ENCODE data around the gene PABPN1. TPM values are rescaled to one million over a fixed set of nuclear protein-coding genes. Genes with fewer than 3 reads are reported as not detected.

Gene PABPN1
- total RNA-seq, 1 donor from 2014 or later = 40.7 TPM

- Histone ChIP-seq H3K27ac (ENCODE audit: low read depth, low read length) (no peak overlapping the region), H3K27me3 (ENCODE audit: control insufficient read depth in 3 of 3, insufficient read depth in 3 of 3, low read length in 3 of 3) (peaks cover 14 to 30% (median 22%) of the 10 kb centered on the region in 3 donors), H3K36me3 (ENCODE audit: control insufficient read depth in 3 of 3, insufficient read depth in 3 of 3, low read length in 3 of 3) (no peaks in the 10 kb centered on the region), H3K9ac (ENCODE audit: low read depth in 1 of 3, low read length in 3 of 3) (no peak overlapping the region), H3K4me3 (ENCODE audit: low read length in 3 of 3) (no peak overlapping the region), H3K4me1 (ENCODE audit: control insufficient read depth in 3 of 3, insufficient read depth in 3 of 3, low read length in 3 of 3) (peaks cover 0 to 1% (median 0%) of the 10 kb centered on the region in 3 donors), H3K9me3 (ENCODE audit: control insufficient read depth in 3 of 3, low read length in 3 of 3) (no peaks in the 10 kb centered on the region)
These were observed 36.8 kb downstream of the PABPN1 start for GRCh38 chr14:23358042-23358441.

DNA sequence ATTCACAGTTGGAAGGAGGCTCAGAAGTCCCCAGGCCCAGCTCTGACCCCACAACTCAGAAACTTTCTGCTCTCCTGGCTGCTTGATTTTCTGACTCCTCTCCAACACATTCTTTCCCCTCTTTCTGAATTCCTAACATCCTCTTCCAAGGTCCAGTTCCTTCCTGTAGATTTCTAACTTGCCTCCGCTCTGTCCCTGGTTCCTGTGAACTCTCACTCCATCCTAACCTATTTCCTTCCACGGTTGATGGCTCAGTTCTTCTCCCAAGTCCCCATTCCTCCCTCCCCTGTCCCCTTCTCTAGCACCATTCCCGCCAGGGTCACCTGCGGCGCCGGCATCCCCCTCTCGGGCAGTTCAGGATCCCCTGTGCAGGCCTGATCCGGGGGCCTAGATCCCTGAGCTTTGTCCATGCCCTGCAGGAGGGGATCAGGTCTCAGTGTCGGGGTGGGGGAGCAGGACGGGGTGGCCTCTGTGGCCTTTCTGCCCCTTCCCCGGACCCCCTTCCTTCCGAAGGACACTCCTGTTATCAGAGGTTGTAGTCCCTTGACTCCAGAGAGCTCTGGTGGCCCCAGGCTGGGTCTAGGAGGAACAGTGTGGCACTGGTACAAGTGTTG, 37.4 kb downstream of the PABPN1 start:
- Histone ChIP-seq H3K9me3 (ENCODE audit: control insufficient read depth in 3 of 3, low read length in 3 of 3) (no peaks in the 10 kb centered on the region), H3K4me3 (ENCODE audit: low read length in 3 of 3) (no peak overlapping the region), H3K27me3 (ENCODE audit: control insufficient read depth in 3 of 3, insufficient read depth in 3 of 3, low read length in 3 of 3) (peaks cover 9 to 26% (median 15%) of the 10 kb centered on the region in 3 donors), H3K36me3 (ENCODE audit: control insufficient read depth in 3 of 3, insufficient read depth in 3 of 3, low read length in 3 of 3) (no peaks in the 10 kb centered on the region), H3K27ac (ENCODE audit: low read depth, low read length) (no peak overlapping the region), H3K4me1 (ENCODE audit: control insufficient read depth in 3 of 3, insufficient read depth in 3 of 3, low read length in 3 of 3) (no peaks in the 10 kb centered on the region), H3K9ac (ENCODE audit: low read depth in 1 of 3, low read length in 3 of 3) (no peak overlapping the region)

DNA sequence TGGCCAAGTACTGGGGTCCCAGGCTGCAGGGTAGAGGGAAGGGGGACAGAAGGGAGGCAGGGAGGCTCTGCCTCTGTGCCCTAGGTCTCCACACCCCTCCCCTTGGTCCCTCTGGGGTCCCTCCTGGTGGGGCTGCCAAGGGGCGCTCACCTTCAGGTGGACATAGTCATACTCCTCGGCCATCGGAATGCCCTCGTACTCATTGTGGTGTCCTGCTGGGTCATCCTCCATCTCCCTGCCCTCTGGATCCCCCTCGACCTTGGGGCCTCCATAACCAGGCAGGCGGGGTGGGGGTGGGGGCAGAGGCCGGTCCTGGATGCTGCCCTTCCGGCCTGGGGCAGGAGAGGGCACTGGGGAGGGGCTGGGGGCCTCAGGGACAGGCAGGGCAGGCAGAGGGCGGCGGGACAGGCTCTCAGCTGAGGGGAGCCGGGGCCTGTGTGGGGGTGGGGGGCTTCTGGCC, 37.9 kb downstream of the PABPN1 start:
- peaks cover 0 to 5% (median 1%) of the 10 kb centered on the region in 3 donors for H3K4me1 ChIP-seq (ENCODE audit: control insufficient read depth in 3 of 3, insufficient read depth in 3 of 3, low read length in 3 of 3)
- peaks cover 8 to 27% (median 15%) of the 10 kb centered on the region in 3 donors for H3K27me3 ChIP-seq (ENCODE audit: control insufficient read depth in 3 of 3, insufficient read depth in 3 of 3, low read length in 3 of 3)
- no peak overlapping the region for H3K9ac ChIP-seq (ENCODE audit: low read depth in 1 of 3, low read length in 3 of 3)
- no peaks in the 10 kb centered on the region for H3K36me3 ChIP-seq (ENCODE audit: control insufficient read depth in 3 of 3, insufficient read depth in 3 of 3, low read length in 3 of 3)
- no peaks in the 10 kb centered on the region for H3K9me3 ChIP-seq (ENCODE audit: control insufficient read depth in 3 of 3, low read length in 3 of 3)
- no peak overlapping the region for H3K27ac ChIP-seq (ENCODE audit: low read depth, low read length)
- H3K4me3 ChIP-seq (ENCODE audit: low read length in 3 of 3) = no peak overlapping the region

DNA sequence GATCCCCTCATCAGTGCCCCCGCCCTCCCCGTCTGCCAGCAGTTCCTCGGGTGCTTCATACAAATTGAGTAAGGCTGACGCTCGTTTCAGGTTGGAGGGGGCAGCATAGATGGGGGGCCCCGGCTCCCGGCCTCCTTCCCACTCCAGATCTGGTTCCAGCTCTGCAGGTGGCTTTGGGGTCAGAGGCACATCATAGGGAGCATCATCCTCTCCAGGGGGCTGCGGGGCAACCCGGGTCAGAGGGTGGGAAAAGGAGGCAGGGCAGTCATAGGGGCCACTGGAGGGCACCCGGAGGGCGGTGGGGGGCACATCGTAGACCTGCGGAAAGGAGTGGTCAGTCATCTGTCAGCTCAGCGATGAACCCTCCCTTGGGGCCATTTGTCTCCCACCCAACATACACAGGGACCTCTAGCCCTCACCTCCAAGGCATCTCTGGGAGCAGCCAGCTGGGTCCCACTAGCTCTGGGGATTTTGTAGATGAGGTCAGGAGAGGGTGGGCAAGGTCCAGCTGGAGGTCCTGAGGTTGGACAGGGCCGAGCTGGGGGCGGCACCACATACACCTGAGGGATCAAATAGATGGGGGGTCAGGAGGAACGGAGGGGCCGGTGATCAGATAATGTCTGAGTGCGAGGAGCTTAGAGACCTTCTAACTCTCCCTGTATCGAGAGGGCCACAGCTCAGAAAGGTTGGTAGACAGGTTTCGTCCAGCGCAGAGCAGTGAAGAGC, 38.6 kb downstream of the PABPN1 start:
- Histone ChIP-seq H3K27ac (ENCODE audit: low read depth, low read length) (no peak overlapping the region), H3K9ac (ENCODE audit: low read depth in 1 of 3, low read length in 3 of 3) (no peak overlapping the region)

DNA sequence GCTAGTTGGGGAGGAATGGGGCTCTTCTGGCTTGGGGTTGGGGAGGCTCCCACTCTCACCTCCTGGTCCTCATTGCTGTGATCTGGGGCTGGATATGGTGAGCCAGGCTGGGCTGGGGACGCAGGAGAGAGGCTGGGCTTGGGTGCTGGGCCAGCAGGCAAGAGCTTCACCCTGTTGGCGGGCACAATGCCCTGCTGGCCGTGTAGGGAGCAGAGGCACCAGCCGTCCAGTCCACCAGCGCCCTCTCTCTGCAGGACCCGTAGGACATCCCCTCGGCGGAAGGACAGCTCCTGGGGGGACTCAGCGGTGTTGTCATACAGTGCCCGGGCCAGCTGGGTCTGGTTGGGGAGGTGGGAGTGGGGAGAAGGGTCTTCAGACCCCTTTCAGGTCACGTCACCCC, 39.2 kb downstream of the PABPN1 start:
- no peaks in the 10 kb centered on the region for H3K9me3 ChIP-seq (ENCODE audit: control insufficient read depth in 3 of 3, low read length in 3 of 3)
- no peaks in the 10 kb centered on the region for H3K36me3 ChIP-seq (ENCODE audit: control insufficient read depth in 3 of 3, insufficient read depth in 3 of 3, low read length in 3 of 3)
- H3K27me3 ChIP-seq (ENCODE audit: control insufficient read depth in 3 of 3, insufficient read depth in 3 of 3, low read length in 3 of 3) = peaks cover 9 to 31% (median 17%) of the 10 kb centered on the region in 3 donors
- no peak overlapping the region for H3K4me3 ChIP-seq (ENCODE audit: low read length in 3 of 3)
- H3K27ac ChIP-seq (ENCODE audit: low read depth, low read length) = no peak overlapping the region
- H3K9ac ChIP-seq (ENCODE audit: low read depth in 1 of 3, low read length in 3 of 3) = no peak overlapping the region
- peaks cover 0 to 11% (median 5%) of the 10 kb centered on the region in 3 donors for H3K4me1 ChIP-seq (ENCODE audit: control insufficient read depth in 3 of 3, insufficient read depth in 3 of 3, low read length in 3 of 3)

More for the DNA sequence above, 38.6 kb downstream of the PABPN1 start:
- peaks cover 8 to 28% (median 18%) of the 10 kb centered on the region in 3 donors for H3K27me3 ChIP-seq (ENCODE audit: control insufficient read depth in 3 of 3, insufficient read depth in 3 of 3, low read length in 3 of 3)
- peaks cover 0 to 9% (median 4%) of the 10 kb centered on the region in 3 donors for H3K4me1 ChIP-seq (ENCODE audit: control insufficient read depth in 3 of 3, insufficient read depth in 3 of 3, low read length in 3 of 3)
- H3K4me3 ChIP-seq (ENCODE audit: low read length in 3 of 3) = no peak overlapping the region
- H3K36me3 ChIP-seq (ENCODE audit: control insufficient read depth in 3 of 3, insufficient read depth in 3 of 3, low read length in 3 of 3) = no peaks in the 10 kb centered on the region
- H3K9me3 ChIP-seq (ENCODE audit: control insufficient read depth in 3 of 3, low read length in 3 of 3) = no peaks in the 10 kb centered on the region

GRCh38 chr14:23361320-23361719, 40.1 kb downstream of the PABPN1 start:
- no peak overlapping the region for H3K4me3 ChIP-seq (ENCODE audit: low read length in 3 of 3)
- H3K36me3 ChIP-seq (ENCODE audit: control insufficient read depth in 3 of 3, insufficient read depth in 3 of 3, low read length in 3 of 3) = no peaks in the 10 kb centered on the region
- peaks cover 0 to 16% (median 5%) of the 10 kb centered on the region in 3 donors for H3K4me1 ChIP-seq (ENCODE audit: control insufficient read depth in 3 of 3, insufficient read depth in 3 of 3, low read length in 3 of 3)
- H3K9ac ChIP-seq (ENCODE audit: low read depth in 1 of 3, low read length in 3 of 3) = no peak overlapping the region
- H3K27me3 ChIP-seq (ENCODE audit: control insufficient read depth in 3 of 3, insufficient read depth in 3 of 3, low read length in 3 of 3) = peaks cover 10 to 30% (median 10%) of the 10 kb centered on the region in 3 donors
- peak overlapping the region; percentile 8 for H3K27ac ChIP-seq (ENCODE audit: low read depth, low read length)
- H3K9me3 ChIP-seq (ENCODE audit: control insufficient read depth in 3 of 3, low read length in 3 of 3) = no peaks in the 10 kb centered on the region

DNA sequence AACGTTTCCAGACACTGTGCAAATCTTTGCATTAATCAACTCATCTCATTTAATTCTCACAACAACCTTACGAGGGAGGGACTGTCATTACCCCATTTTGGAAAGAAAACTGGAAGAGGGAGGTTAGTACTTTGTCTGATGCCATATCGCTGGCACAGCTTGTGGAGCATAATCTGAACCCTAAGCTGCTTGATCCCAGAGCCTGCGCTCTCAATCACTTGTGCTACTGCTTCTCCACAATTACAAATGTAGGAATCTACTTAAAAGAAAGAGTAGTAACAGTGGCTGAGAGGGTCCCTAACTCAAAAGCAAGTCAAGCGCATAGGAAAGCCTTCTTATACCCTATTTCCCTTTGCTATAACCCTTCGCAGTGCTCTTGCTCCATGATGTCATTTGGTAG, 40.5 kb downstream of the PABPN1 start:
- Histone ChIP-seq H3K4me3 (ENCODE audit: low read length in 3 of 3) (no peak overlapping the region), H3K27ac (ENCODE audit: low read depth, low read length) (no peak overlapping the region), H3K9me3 (ENCODE audit: control insufficient read depth in 3 of 3, low read length in 3 of 3) (no peaks in the 10 kb centered on the region), H3K36me3 (ENCODE audit: control insufficient read depth in 3 of 3, insufficient read depth in 3 of 3, low read length in 3 of 3) (no peaks in the 10 kb centered on the region), H3K4me1 (ENCODE audit: control insufficient read depth in 3 of 3, insufficient read depth in 3 of 3, low read length in 3 of 3) (peaks cover 0 to 16% (median 5%) of the 10 kb centered on the region in 3 donors), H3K9ac (ENCODE audit: low read depth in 1 of 3, low read length in 3 of 3) (no peak overlapping the region), H3K27me3 (ENCODE audit: control insufficient read depth in 3 of 3, insufficient read depth in 3 of 3, low read length in 3 of 3) (peaks cover 7 to 30% (median 13%) of the 10 kb centered on the region in 3 donors)

DNA sequence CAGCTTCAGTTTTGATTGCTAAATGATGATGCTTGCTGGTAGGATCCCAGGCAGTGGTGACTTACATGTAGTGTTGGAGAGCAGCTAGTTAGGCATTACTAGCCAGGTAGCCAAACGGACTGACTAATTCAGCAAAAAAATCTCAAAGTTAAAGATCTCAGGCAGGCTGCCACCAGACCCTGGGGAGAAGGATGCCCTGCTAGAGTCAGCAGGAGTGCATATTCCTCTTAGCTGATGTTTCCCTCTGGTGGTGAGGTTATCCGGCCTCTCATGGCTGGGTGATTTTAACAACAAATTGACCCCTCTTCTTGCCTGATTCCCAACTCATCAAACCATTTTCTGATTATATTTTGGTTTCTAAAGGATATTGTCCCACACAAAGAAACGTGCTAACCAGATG, 40.9 kb downstream of the PABPN1 start:
- Histone ChIP-seq H3K9ac (ENCODE audit: low read depth in 1 of 3, low read length in 3 of 3) (no peak overlapping the region), H3K4me3 (ENCODE audit: low read length in 3 of 3) (no peak overlapping the region), H3K27ac (ENCODE audit: low read depth, low read length) (no peak overlapping the region), H3K9me3 (ENCODE audit: control insufficient read depth in 3 of 3, low read length in 3 of 3) (no peaks in the 10 kb centered on the region), H3K36me3 (ENCODE audit: control insufficient read depth in 3 of 3, insufficient read depth in 3 of 3, low read length in 3 of 3) (no peaks in the 10 kb centered on the region), H3K4me1 (ENCODE audit: control insufficient read depth in 3 of 3, insufficient read depth in 3 of 3, low read length in 3 of 3) (peaks cover 0 to 16% (median 5%) of the 10 kb centered on the region in 3 donors), H3K27me3 (ENCODE audit: control insufficient read depth in 3 of 3, insufficient read depth in 3 of 3, low read length in 3 of 3) (peaks cover 7 to 30% (median 17%) of the 10 kb centered on the region in 3 donors)

DNA sequence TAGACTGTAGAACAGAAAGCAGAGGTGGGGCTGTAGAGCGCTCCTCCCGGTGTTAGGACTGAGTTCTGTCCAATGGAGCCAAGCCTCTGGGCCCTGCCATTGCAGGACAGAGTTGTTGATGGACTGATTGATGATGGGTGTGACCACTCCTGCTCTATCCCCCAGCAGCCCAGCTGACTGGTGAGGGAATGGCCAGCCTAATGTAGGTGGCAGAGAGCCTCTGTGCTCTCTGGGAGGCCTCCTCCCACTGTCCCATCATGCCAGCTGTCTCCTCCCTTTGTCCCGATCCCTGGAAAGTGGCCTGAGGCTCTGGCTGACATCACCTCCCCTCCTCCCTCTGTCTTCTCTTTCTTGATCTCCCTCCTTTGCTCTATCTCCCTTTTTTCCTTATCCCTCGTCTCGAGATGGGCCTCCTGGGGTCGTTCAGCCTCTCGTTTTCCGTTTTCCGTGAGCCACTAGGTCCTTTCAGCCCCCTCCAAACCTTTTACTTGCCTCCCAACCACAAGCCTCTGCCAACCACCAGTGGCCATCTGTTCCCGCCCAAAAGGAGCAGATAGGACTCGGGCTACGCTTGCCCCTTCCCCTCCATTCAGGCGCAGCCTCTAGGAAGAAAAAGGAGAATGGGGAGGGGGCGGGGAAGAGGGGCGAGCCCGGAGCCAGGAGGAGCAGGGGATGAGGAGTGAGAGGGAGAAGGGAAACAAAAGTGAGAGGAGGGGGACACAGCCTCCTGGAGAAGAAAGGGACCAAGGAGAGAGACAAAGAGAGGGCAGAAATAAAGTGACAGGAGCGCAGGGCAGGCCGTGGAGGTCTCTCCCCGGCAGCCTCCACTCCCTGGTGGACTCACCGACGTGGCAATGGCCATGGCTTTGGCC, 43.1 kb downstream of the PABPN1 start:
- peaks cover 0 to 16% (median 5%) of the 10 kb centered on the region in 3 donors for H3K4me1 ChIP-seq (ENCODE audit: control insufficient read depth in 3 of 3, insufficient read depth in 3 of 3, low read length in 3 of 3)
- H3K4me3 ChIP-seq (ENCODE audit: low read length in 3 of 3) = peak overlapping the region; percentile 65 to 71 (median 70)
- H3K36me3 ChIP-seq (ENCODE audit: control insufficient read depth in 3 of 3, insufficient read depth in 3 of 3, low read length in 3 of 3) = no peaks in the 10 kb centered on the region
- peak overlapping the region; percentile 80 for H3K27ac ChIP-seq (ENCODE audit: low read depth, low read length)
- H3K27me3 ChIP-seq (ENCODE audit: control insufficient read depth in 3 of 3, insufficient read depth in 3 of 3, low read length in 3 of 3) = peaks cover 7 to 25% (median 24%) of the 10 kb centered on the region in 3 donors
- no peaks in the 10 kb centered on the region for H3K9me3 ChIP-seq (ENCODE audit: control insufficient read depth in 3 of 3, low read length in 3 of 3)
- peak overlapping the region; percentile 65 to 83 (median 77) for H3K9ac ChIP-seq (ENCODE audit: low read depth in 1 of 3, low read length in 3 of 3)
